ENCODE measurements around the gene HSFX2. TPM values are rescaled to one million over a fixed set of nuclear protein-coding genes. Genes with fewer than 3 reads are reported as not detected.
"Not testable (repeated sequence)": the region's sequence is repeated elsewhere in the genome, so short reads cannot be mapped to it uniquely, and the experiment has no call there.

Gene HSFX2
- total RNA-seq, 1 donor from 2014 or later: 0.77 TPM

- H3K9me3 Mint-ChIP-seq; H3K36me3 Mint-ChIP-seq; H3K79me2 ChIP-seq (ENCODE audit: low read depth); H4K20me1 ChIP-seq (ENCODE audit: low read depth); H3F3A ChIP-seq (ENCODE audit: low read depth); H3K4me1 ChIP-seq; H3K4me3 Mint-ChIP-seq; H2AFZ ChIP-seq (replicated peaks); DNase-seq (ENCODE audit: low spot score); H3K27ac ChIP-seq; H3K4me3 ChIP-seq; H3K4me2 ChIP-seq; H3K27ac Mint-ChIP-seq; H3K36me3 ChIP-seq; H3K27me3 ChIP-seq; H3K27me3 Mint-ChIP-seq (ENCODE audit: insufficient read depth, low read depth); H3K9me3 ChIP-seq (ENCODE audit: low read depth); H3K9ac ChIP-seq; H3K4me1 Mint-ChIP-seq: not testable (repeated sequence)
These were observed 21.7 kb downstream of the HSFX2 start for GRCh38 chrX:149573456-149573855.

GRCh38 chrX:149572743-149573142 is 22.4 kb downstream of the HSFX2 start:
- H3K4me2 ChIP-seq: no peak overlapping the region
- no peaks in the 10 kb centered on the region for H3K4me1 ChIP-seq
- no peaks in the 10 kb centered on the region for H3K9me3 ChIP-seq (ENCODE audit: low read depth)
- H2AFZ ChIP-seq (replicated peaks): no peak overlapping the region
- no peaks in the 10 kb centered on the region for H3K79me2 ChIP-seq (ENCODE audit: low read depth)
- no peak overlapping the region for H3K9ac ChIP-seq
- TF ChIP-seq EZH2 (IDR thresholded peaks at IDR 0.05): no peak
- TF ChIP-seq EZH2phosphoT487 (IDR thresholded peaks at IDR 0.05): no peak
- Mint-ChIP-seq H3K27me3 (ENCODE audit: insufficient read depth, low read depth) (peaks cover 2% of the 10 kb centered on the region), H3K4me1 (peaks cover 3% of the 10 kb centered on the region), H3K9me3 (peaks cover 2% of the 10 kb centered on the region), H3K4me3 (no peak overlapping the region), H3K36me3 (no peaks in the 10 kb centered on the region), H3K27ac (no peak overlapping the region)
- H3K27ac ChIP-seq: no peak overlapping the region
- no peak overlapping the region for H3K4me3 ChIP-seq
- H3K36me3 ChIP-seq: no peaks in the 10 kb centered on the region
- H3F3A ChIP-seq (ENCODE audit: low read depth): no peaks in the 10 kb centered on the region
- H4K20me1 ChIP-seq (ENCODE audit: low read depth): no peaks in the 10 kb centered on the region
- no peaks in the 10 kb centered on the region for H3K27me3 ChIP-seq
- no peak for DNase-seq (ENCODE audit: low spot score)

- no peak overlapping the region for H2AFZ ChIP-seq (replicated peaks)
- no peaks in the 10 kb centered on the region for H4K20me1 ChIP-seq (ENCODE audit: low read depth)
- Mint-ChIP-seq H3K4me3 (no peak overlapping the region), H3K27me3 (ENCODE audit: insufficient read depth, low read depth) (peaks cover 2% of the 10 kb centered on the region), H3K27ac (no peak overlapping the region), H3K36me3 (no peaks in the 10 kb centered on the region), H3K9me3 (peaks cover 8% of the 10 kb centered on the region), H3K4me1 (peaks cover 8% of the 10 kb centered on the region)
- H3K27me3 ChIP-seq: no peaks in the 10 kb centered on the region
- H3K9me3 ChIP-seq (ENCODE audit: low read depth): no peaks in the 10 kb centered on the region
- H3K9ac ChIP-seq: no peak overlapping the region
- no peaks in the 10 kb centered on the region for H3K79me2 ChIP-seq (ENCODE audit: low read depth)
- DNase-seq (ENCODE audit: low spot score): no peak
- H3K4me3 ChIP-seq: no peak overlapping the region
- H3K4me1 ChIP-seq: no peaks in the 10 kb centered on the region
- H3K27ac ChIP-seq: no peak overlapping the region
- no peak for TF ChIP-seq EZH2 (IDR thresholded peaks at IDR 0.05)
- TF ChIP-seq EZH2phosphoT487 (IDR thresholded peaks at IDR 0.05): no peak
- TF ChIP-seq CTCF (IDR thresholded peaks at IDR 0.05): no peak
- H3K36me3 ChIP-seq: no peaks in the 10 kb centered on the region
- H3F3A ChIP-seq (ENCODE audit: low read depth): no peaks in the 10 kb centered on the region
- no peak overlapping the region for H3K4me2 ChIP-seq
These were observed 23.3 kb downstream of the HSFX2 start for GRCh38 chrX:149571770-149572169.

GRCh38 chrX:149570668-149571067 is 24.4 kb downstream of the HSFX2 start:
- Histone ChIP-seq H4K20me1 (ENCODE audit: low read depth) (no peaks in the 10 kb centered on the region), H3K9me3 (ENCODE audit: low read depth) (no peaks in the 10 kb centered on the region), H3K27ac (no peak overlapping the region), H3F3A (ENCODE audit: low read depth) (no peaks in the 10 kb centered on the region), H3K4me1 (no peaks in the 10 kb centered on the region), H3K36me3 (no peaks in the 10 kb centered on the region), H3K79me2 (ENCODE audit: low read depth) (no peaks in the 10 kb centered on the region), H3K4me2 (no peak overlapping the region), H3K9ac (no peak overlapping the region), H2AFZ (replicated peaks) (no peak overlapping the region), H3K27me3 (no peaks in the 10 kb centered on the region), H3K4me3 (no peak overlapping the region)
- H3K4me3 Mint-ChIP-seq: no peak overlapping the region
- no peak overlapping the region for H3K27ac Mint-ChIP-seq
- H3K27me3 Mint-ChIP-seq (ENCODE audit: insufficient read depth, low read depth): peaks cover 2% of the 10 kb centered on the region
- peaks cover 8% of the 10 kb centered on the region for H3K4me1 Mint-ChIP-seq
- H3K9me3 Mint-ChIP-seq: peaks cover 8% of the 10 kb centered on the region
- no peak for TF ChIP-seq EZH2phosphoT487 (IDR thresholded peaks at IDR 0.05)
- no peak for TF ChIP-seq EZH2 (IDR thresholded peaks at IDR 0.05)
- TF ChIP-seq CTCF (IDR thresholded peaks at IDR 0.05): no peak
- no peak for DNase-seq (ENCODE audit: low spot score)
- H3K36me3 Mint-ChIP-seq: no peaks in the 10 kb centered on the region

Measured in neural progenitor cell (in vitro differentiated cells).